ENCODE results near the gene USP38. TPM values are rescaled to one million over a fixed set of nuclear protein-coding genes. Genes with fewer than 3 reads are reported as not detected.

The USP38 gene
- total RNA-seq, 1 donor from 2014 or later = 11.4 TPM

GRCh38 chr4:143241892-143242291 is 57.2 kb downstream of the USP38 start:
- Histone ChIP-seq H3K9me3 (ENCODE audit: low read depth) (no peaks in the 10 kb centered on the region), H3K4me3 (no peak overlapping the region), H3K4me1 (no peaks in the 10 kb centered on the region), H3K9ac (no peak overlapping the region), H3F3A (ENCODE audit: low read depth) (no peaks in the 10 kb centered on the region), H3K79me2 (ENCODE audit: low read depth) (no peaks in the 10 kb centered on the region), H3K27me3 (no peaks in the 10 kb centered on the region), H4K20me1 (ENCODE audit: low read depth) (no peaks in the 10 kb centered on the region), H3K27ac (no peak overlapping the region), H3K36me3 (no peaks in the 10 kb centered on the region), H2AFZ (replicated peaks) (no peak overlapping the region), H3K4me2 (no peak overlapping the region)
- Mint-ChIP-seq H3K27me3 (ENCODE audit: insufficient read depth, low read depth) (no peaks in the 10 kb centered on the region), H3K36me3 (no peaks in the 10 kb centered on the region), H3K4me1 (no peaks in the 10 kb centered on the region), H3K9me3 (peaks cover 6% of the 10 kb centered on the region), H3K27ac (no peak overlapping the region), H3K4me3 (no peak overlapping the region)
- TF ChIP-seq EZH2 (IDR thresholded peaks at IDR 0.05) (no peak), CTCF (IDR thresholded peaks at IDR 0.05) (no peak), EZH2phosphoT487 (IDR thresholded peaks at IDR 0.05) (no peak)
- no peak for DNase-seq (ENCODE audit: low spot score)

- peaks cover 6% of the 10 kb centered on the region for H3K9me3 Mint-ChIP-seq
- H3K9me3 ChIP-seq (ENCODE audit: low read depth) = no peaks in the 10 kb centered on the region
- no peaks in the 10 kb centered on the region for H3K4me1 ChIP-seq
- H3K27ac ChIP-seq = no peak overlapping the region
- no peak overlapping the region for H3K4me3 ChIP-seq
- H2AFZ ChIP-seq (replicated peaks) = no peak overlapping the region
- no peak overlapping the region for H3K9ac ChIP-seq
- H3K27me3 Mint-ChIP-seq (ENCODE audit: insufficient read depth, low read depth) = no peaks in the 10 kb centered on the region
- no peak overlapping the region for H3K27ac Mint-ChIP-seq
- no peaks in the 10 kb centered on the region for H3F3A ChIP-seq (ENCODE audit: low read depth)
- no peaks in the 10 kb centered on the region for H4K20me1 ChIP-seq (ENCODE audit: low read depth)
- no peaks in the 10 kb centered on the region for H3K27me3 ChIP-seq
- no peaks in the 10 kb centered on the region for H3K79me2 ChIP-seq (ENCODE audit: low read depth)
- no peak overlapping the region for H3K4me3 Mint-ChIP-seq
- TF ChIP-seq CTCF (IDR thresholded peaks at IDR 0.05) (no peak), EZH2 (IDR thresholded peaks at IDR 0.05) (no peak), EZH2phosphoT487 (IDR thresholded peaks at IDR 0.05) (no peak)
- no peaks in the 10 kb centered on the region for H3K36me3 ChIP-seq
- no peak overlapping the region for H3K4me2 ChIP-seq
- no peak for DNase-seq (ENCODE audit: low spot score)
- no peaks in the 10 kb centered on the region for H3K36me3 Mint-ChIP-seq
- no peaks in the 10 kb centered on the region for H3K4me1 Mint-ChIP-seq
Measured at GRCh38 chr4:143243041-143243440, 58.3 kb downstream of the USP38 start.

DNA sequence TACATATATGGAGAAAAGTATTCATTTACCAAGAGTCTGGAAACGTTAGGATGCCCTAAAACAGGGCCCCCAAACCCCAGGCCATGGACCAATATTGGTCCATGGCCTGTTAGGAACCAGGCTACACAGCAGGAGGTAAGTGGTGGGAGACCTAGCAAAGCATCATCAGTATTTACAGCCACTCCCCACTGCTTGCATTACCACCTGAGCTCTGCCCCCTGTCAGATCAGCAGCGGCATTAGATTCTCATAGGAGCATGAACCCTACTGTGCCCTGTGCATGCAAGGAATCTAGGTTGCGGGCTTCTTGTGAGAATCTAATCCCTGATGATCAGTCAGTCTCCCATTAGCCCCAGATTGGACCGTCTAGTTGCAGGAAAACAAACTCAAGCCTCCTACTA is 62.3 kb downstream of the USP38 start:
- H3K4me1 ChIP-seq = no peaks in the 10 kb centered on the region
- H3K27me3 Mint-ChIP-seq (ENCODE audit: insufficient read depth, low read depth) = no peaks in the 10 kb centered on the region
- no peaks in the 10 kb centered on the region for H3K36me3 Mint-ChIP-seq
- H3K9me3 ChIP-seq (ENCODE audit: low read depth) = no peaks in the 10 kb centered on the region
- H3K27me3 ChIP-seq = no peaks in the 10 kb centered on the region
- no peak overlapping the region for H3K4me2 ChIP-seq
- no peak overlapping the region for H3K9ac ChIP-seq
- no peaks in the 10 kb centered on the region for H3K4me1 Mint-ChIP-seq
- no peaks in the 10 kb centered on the region for H3K36me3 ChIP-seq
- no peak overlapping the region for H3K27ac Mint-ChIP-seq
- TF ChIP-seq EZH2phosphoT487 (IDR thresholded peaks at IDR 0.05) (no peak), EZH2 (IDR thresholded peaks at IDR 0.05) (no peak), CTCF (IDR thresholded peaks at IDR 0.05) (no peak)
- DNase-seq (ENCODE audit: low spot score) = no peak
- H3K4me3 Mint-ChIP-seq = no peak overlapping the region
- no peak overlapping the region for H3K27ac ChIP-seq
- H4K20me1 ChIP-seq (ENCODE audit: low read depth) = no peaks in the 10 kb centered on the region
- H2AFZ ChIP-seq (replicated peaks) = no peak overlapping the region
- no peaks in the 10 kb centered on the region for H3F3A ChIP-seq (ENCODE audit: low read depth)
- peaks cover 2% of the 10 kb centered on the region for H3K9me3 Mint-ChIP-seq
- no peaks in the 10 kb centered on the region for H3K79me2 ChIP-seq (ENCODE audit: low read depth)
- no peak overlapping the region for H3K4me3 ChIP-seq
